Endothelial cell of umbilical vein (primary cell): Measurements from ENCODE around the gene VPS54.

ENCODE experiments used
- CTCF ChIP-seq, 2 donors: IDR thresholded peaks; 1 replicate in 1 of 2; 2 replicates in 1 of 2; pipeline ENCODE4 v1.5.1; 2011; ENCODE audit warnings: low read length in 2 of 2, mild to moderate bottlenecking in 2 of 2, moderate library complexity in 2 of 2, control low read depth in 1 of 2, inconsistent platforms in 1 of 2, low read depth in 1 of 2; ENCODE audit not compliant: insufficient read depth in 1 of 2; ENCODE audit errors: extremely low read depth in 1 of 2
- EZH2 ChIP-seq: IDR thresholded peaks from 2 replicates; pipeline ENCODE4 v1.6.1; 2012; ENCODE audit warnings: borderline replicate concordance, low read depth, mild to moderate bottlenecking, moderate library complexity, low read length, inconsistent platforms; ENCODE audit not compliant: severe bottlenecking
- GATA2 ChIP-seq: IDR thresholded peaks from 2 replicates; pipeline ENCODE4 v1.7.0; 2011; ENCODE audit warnings: low read depth, mild to moderate bottlenecking, moderate library complexity, mixed read lengths, low read length; ENCODE audit not compliant: insufficient read length, insufficient read depth
- MAX ChIP-seq: IDR thresholded peaks from 2 replicates; pipeline ENCODE4 v1.6.1; 2011; ENCODE audit not compliant: insufficient read depth, insufficient read length
- MYC ChIP-seq: IDR thresholded peaks from one replicate; pipeline ENCODE4 v1.6.1; 2011; ENCODE audit warnings: mild to moderate bottlenecking, low read depth, low read length

- no peak for TF ChIP-seq MYC
- no peak for TF ChIP-seq EZH2
- no peak for TF ChIP-seq CTCF (IDR thresholded peaks at IDR 0.05; ENCODE audit: extremely low read depth in 1 of 2, insufficient read depth in 1 of 2, low read depth in 1 of 2, low read length in 2 of 2)
- no peak for TF ChIP-seq MAX
- TF ChIP-seq GATA2: no peak
Observed at GRCh38 chr2:63862806-63863205, 156.4 kb downstream of the VPS54 start.
